Endothelial cell of umbilical vein (primary cell): ENCODE results near the gene SPZ1.
"Not testable (repeated sequence)": the region's sequence is repeated elsewhere in the genome, so short reads cannot be mapped to it uniquely, and the experiment has no call there.

ENCODE experiments used
- CTCF ChIP-seq, 2 donors: IDR thresholded peaks; 1 replicate in 1 of 2; 2 replicates in 1 of 2; pipeline ENCODE4 v1.5.1; 2011; ENCODE audit warnings: low read length in 2 of 2, mild to moderate bottlenecking in 2 of 2, moderate library complexity in 2 of 2, control low read depth in 1 of 2, inconsistent platforms in 1 of 2, low read depth in 1 of 2; ENCODE audit not compliant: insufficient read depth in 1 of 2; ENCODE audit errors: extremely low read depth in 1 of 2
- POLR2A ChIP-seq: IDR thresholded peaks from 2 replicates; pipeline ENCODE4 v1.6.1; 2012; ENCODE audit warnings: low read depth, mild to moderate bottlenecking, control low read depth, low read length
- POLR2AphosphoS5 ChIP-seq: IDR thresholded peaks from 2 replicates; pipeline ENCODE4 v1.6.1; 2012; ENCODE audit warnings: low read depth, mild to moderate bottlenecking, control low read depth, low read length, moderate library complexity; ENCODE audit not compliant: insufficient read depth

- not testable (repeated sequence) for TF ChIP-seq POLR2AphosphoS5; CTCF (IDR thresholded peaks at IDR 0.05; ENCODE audit: extremely low read depth in 1 of 2, insufficient read depth in 1 of 2, low read depth in 1 of 2, low read length in 2 of 2); POLR2A
Measured at GRCh38 chr5:80301342-80301741, 18.5 kb upstream of the SPZ1 start.
